GM12878 (cell line): ENCODE data around the gene MOK. TPM values are rescaled to one million over a fixed set of nuclear protein-coding genes. Genes with fewer than 3 reads are reported as not detected.

Experiments used
- BCLAF1 ChIP-seq: fragments of 450-650 bp; IDR thresholded peaks from 2 replicates; pipeline ENCODE4 v1.6.1; 2017; ENCODE audit warnings: antibody characterized with exemption, mild to moderate bottlenecking, moderate library complexity
- BHLHE40 ChIP-seq, 2 experiments: fragments of 450-650 bp in 1 of 2; IDR thresholded peaks; 2 replicates each; pipeline ENCODE4 v1.6.1; 2011 to 2017; ENCODE audit warnings: low read depth in 2 of 2, borderline replicate concordance in 1 of 2, improper control_type of control experiment in 1 of 2, low read length in 1 of 2, mild to moderate bottlenecking in 1 of 2
- CHD4 ChIP-seq: fragments of 200-600 bp; sonication (generic); IDR thresholded peaks from 2 replicates; pipeline ENCODE4 v1.6.1; 2016; ENCODE audit warnings: mild to moderate bottlenecking
- CREB1 ChIP-seq: IDR thresholded peaks from 2 replicates; pipeline ENCODE4 v1.6.1; 2012; ENCODE audit warnings: low read depth, mild to moderate bottlenecking, inconsistent platforms
- FOXM1 ChIP-seq: IDR thresholded peaks from 2 replicates; pipeline ENCODE4 v1.6.1; 2012; ENCODE audit warnings: low read depth, mild to moderate bottlenecking, inconsistent platforms, low read length, moderate library complexity
- KDM1A ChIP-seq: fragments of 200-600 bp; sonication (generic); IDR thresholded peaks from 2 replicates; pipeline ENCODE4 v1.6.1; 2016; ENCODE audit warnings: borderline replicate concordance
- KLF5 ChIP-seq: fragments of 450-650 bp; IDR thresholded peaks from 2 replicates; pipeline ENCODE4 v1.6.1; 2014; ENCODE audit warnings: mild to moderate bottlenecking; ENCODE audit not compliant: partially characterized antibody
- RUNX3 ChIP-seq: IDR thresholded peaks from 2 replicates; pipeline ENCODE4 v1.6.1; 2012; ENCODE audit warnings: low read length, inconsistent platforms
- SMAD1 ChIP-seq: fragments of 450-650 bp; IDR thresholded peaks from 2 replicates; pipeline ENCODE4 v1.6.1; 2018; ENCODE audit warnings: mild to moderate bottlenecking, low read depth; ENCODE audit not compliant: partially characterized antibody
- STAT3 ChIP-seq: IDR thresholded peaks from 2 replicates; pipeline ENCODE4 v1.6.1; 2011; ENCODE audit warnings: low read depth, low read length, improper control_type of control experiment
- TCF12 ChIP-seq: IDR thresholded peaks from 2 replicates; pipeline ENCODE4 v1.6.1; 2011; ENCODE audit warnings: low read depth, mild to moderate bottlenecking, low read length
- WRNIP1 ChIP-seq: IDR thresholded peaks from 2 replicates; pipeline ENCODE4 v1.6.1; 2011; ENCODE audit warnings: low read depth, low read length, improper control_type of control experiment, borderline replicate concordance
- YBX1 ChIP-seq: fragments of 450-650 bp; IDR thresholded peaks from 2 replicates; pipeline ENCODE4 v1.6.1; 2016; ENCODE audit warnings: antibody characterized with exemption
- ZBTB11 ChIP-seq: fragments of 450-650 bp; formaldehyde crosslinking; IDR thresholded peaks from 2 replicates; pipeline ENCODE4 v1.5.0; 2022; ENCODE audit warnings: mild to moderate bottlenecking, missing genetic modification characterization
- polyA plus RNA-seq, 11 experiments: library from polyadenylated mRNA; depleted of rRNA in 4 of 11; unstranded in 6 of 11; stranded (reverse) in 5 of 11; fragments of >200 nt; fragmentation: Nextera tagmentation in 4 of 11; fragmentation: Illumina TruSeq in 1 of 11; extraction: Ambion mirVana in 4 of 11; extraction: Trizol in 1 of 11; gene quantifications; 1 replicate in 1 of 11; 2 replicates in 10 of 11; pipeline versions ENCODE4 v1.2.1 to v1.2.3, GENCODE V29; 2011 to 2016; ENCODE audit warnings: inconsistent platforms in 2 of 11, missing spikeins in 2 of 11, low read depth in 1 of 11
- total RNA-seq, 4 experiments: library from RNA; depleted of rRNA in 3 of 4; stranded (reverse); fragments of >200 nt in 3 of 4; fragmentation: Illumina TruSeq in 1 of 4; extraction: Trizol in 1 of 4; gene quantifications; 2 replicates each; pipeline versions ENCODE4 v1.2.1 to v1.2.3, GENCODE V29; 2013 to 2021
- TF ChIP-seq, protein P1 (sequence below): IDR thresholded peaks from 2 replicates; pipeline ENCODE4 v1.6.1; 2011; ENCODE audit warnings: low read depth, mild to moderate bottlenecking, low read length, moderate library complexity, borderline replicate concordance; ENCODE audit errors: extremely low read depth
- TF ChIP-seq, protein P2 (sequence below): IDR thresholded peaks from 2 replicates; pipeline ENCODE4 v1.6.1; 2011; ENCODE audit warnings: mild to moderate bottlenecking, low read depth, low read length, moderate library complexity; ENCODE audit not compliant: insufficient replicate concordance
- TF ChIP-seq, protein P3 (sequence below): fragments of 450-650 bp; formaldehyde crosslinking; IDR thresholded peaks from 2 replicates; pipeline ENCODE4 v1.4.0; 2020; ENCODE audit warnings: mild to moderate bottlenecking, moderate library complexity

The MOK gene
- total and polyA plus RNA-seq, 10 of the 15 experiments (the other 5 are each of a cell fraction or from before 2014, with no cell fraction given), result 0.10 to 3.0 (median 1.4) TPM

- TF ChIP-seq BCLAF1 (no peak), WRNIP1 (no peak), BHLHE40 (IDR thresholded peaks at IDR 0.05; ENCODE audit: borderline replicate concordance in 1 of 2, low read depth in 2 of 2, low read length in 1 of 2) (peak; percentile 47 to 58; a peak in 2 of 4 replicates), SMAD1 (no peak), KDM1A (no peak), KLF5 (peak; percentile 76), CHD4 (no peak), RUNX3 (peak; percentile 61), FOXM1 (peak; percentile 32; the same call in 1 of the 2 replicates), TCF12 (0 out of 2 replicates have a peak, but pooled peaks have one; percentile 26), YBX1 (no peak), STAT3 (no peak), ZBTB11 (CRISPR knock-in tag) (no peak), CREB1 (peak; percentile 72)
- TF ChIP-seq, protein P1, sequence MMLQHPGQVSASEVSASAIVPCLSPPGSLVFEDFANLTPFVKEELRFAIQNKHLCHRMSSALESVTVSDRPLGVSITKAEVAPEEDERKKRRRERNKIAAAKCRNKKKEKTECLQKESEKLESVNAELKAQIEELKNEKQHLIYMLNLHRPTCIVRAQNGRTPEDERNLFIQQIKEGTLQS, result no peak
- TF ChIP-seq, protein P2, sequence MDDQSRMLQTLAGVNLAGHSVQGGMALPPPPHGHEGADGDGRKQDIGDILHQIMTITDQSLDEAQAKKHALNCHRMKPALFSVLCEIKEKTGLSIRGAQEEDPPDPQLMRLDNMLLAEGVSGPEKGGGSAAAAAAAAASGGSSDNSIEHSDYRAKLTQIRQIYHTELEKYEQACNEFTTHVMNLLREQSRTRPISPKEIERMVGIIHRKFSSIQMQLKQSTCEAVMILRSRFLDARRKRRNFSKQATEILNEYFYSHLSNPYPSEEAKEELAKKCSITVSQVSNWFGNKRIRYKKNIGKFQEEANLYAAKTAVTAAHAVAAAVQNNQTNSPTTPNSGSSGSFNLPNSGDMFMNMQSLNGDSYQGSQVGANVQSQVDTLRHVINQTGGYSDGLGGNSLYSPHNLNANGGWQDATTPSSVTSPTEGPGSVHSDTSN, result peak; percentile 75
- TF ChIP-seq, protein P3, sequence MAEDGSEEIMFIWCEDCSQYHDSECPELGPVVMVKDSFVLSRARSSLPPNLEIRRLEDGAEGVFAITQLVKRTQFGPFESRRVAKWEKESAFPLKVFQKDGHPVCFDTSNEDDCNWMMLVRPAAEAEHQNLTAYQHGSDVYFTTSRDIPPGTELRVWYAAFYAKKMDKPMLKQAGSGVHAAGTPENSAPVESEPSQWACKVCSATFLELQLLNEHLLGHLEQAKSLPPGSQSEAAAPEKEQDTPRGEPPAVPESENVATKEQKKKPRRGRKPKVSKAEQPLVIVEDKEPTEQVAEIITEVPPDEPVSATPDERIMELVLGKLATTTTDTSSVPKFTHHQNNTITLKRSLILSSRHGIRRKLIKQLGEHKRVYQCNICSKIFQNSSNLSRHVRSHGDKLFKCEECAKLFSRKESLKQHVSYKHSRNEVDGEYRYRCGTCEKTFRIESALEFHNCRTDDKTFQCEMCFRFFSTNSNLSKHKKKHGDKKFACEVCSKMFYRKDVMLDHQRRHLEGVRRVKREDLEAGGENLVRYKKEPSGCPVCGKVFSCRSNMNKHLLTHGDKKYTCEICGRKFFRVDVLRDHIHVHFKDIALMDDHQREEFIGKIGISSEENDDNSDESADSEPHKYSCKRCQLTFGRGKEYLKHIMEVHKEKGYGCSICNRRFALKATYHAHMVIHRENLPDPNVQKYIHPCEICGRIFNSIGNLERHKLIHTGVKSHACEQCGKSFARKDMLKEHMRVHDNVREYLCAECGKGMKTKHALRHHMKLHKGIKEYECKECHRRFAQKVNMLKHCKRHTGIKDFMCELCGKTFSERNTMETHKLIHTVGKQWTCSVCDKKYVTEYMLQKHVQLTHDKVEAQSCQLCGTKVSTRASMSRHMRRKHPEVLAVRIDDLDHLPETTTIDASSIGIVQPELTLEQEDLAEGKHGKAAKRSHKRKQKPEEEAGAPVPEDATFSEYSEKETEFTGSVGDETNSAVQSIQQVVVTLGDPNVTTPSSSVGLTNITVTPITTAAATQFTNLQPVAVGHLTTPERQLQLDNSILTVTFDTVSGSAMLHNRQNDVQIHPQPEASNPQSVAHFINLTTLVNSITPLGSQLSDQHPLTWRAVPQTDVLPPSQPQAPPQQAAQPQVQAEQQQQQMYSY (CRISPR knock-in tag), result no peak
Observed at GRCh38 chr14:102316743-102317563, 12.0 kb upstream of the MOK start (continued).
